NOMO-1 treated with DMSO at 0.1 percent for 48 hours (cell line): ENCODE measurements around the gene GSTM4.

ENCODE experiments used
- DNase-seq: peaks from one replicate; lab custom pipeline; 2025; ENCODE audit not compliant: unreplicated experiment; lab: John Stamatoyannopoulos, UW

The GSTM4 gene

DNA sequence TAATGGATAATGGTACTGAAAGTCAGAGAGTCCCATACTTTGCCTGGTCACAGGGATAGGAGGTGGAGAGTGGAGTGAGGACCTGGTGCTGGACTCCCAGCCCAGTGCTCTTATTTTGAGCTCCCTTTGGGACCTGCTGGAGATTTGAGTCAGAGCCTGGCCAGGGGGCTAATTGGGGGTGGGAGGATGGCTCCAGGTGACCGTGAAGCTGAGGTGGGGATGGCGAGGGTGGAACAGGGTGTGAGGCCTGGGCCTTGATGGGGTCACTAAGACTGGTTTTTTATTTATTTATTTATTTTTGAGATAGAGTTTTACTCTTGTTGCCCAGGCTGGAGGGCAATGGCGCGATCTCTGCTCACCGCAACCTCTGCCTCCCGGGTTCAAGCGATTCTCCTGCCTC is 18.5 kb upstream of the GSTM4 start:
- no peak for DNase-seq

DNA sequence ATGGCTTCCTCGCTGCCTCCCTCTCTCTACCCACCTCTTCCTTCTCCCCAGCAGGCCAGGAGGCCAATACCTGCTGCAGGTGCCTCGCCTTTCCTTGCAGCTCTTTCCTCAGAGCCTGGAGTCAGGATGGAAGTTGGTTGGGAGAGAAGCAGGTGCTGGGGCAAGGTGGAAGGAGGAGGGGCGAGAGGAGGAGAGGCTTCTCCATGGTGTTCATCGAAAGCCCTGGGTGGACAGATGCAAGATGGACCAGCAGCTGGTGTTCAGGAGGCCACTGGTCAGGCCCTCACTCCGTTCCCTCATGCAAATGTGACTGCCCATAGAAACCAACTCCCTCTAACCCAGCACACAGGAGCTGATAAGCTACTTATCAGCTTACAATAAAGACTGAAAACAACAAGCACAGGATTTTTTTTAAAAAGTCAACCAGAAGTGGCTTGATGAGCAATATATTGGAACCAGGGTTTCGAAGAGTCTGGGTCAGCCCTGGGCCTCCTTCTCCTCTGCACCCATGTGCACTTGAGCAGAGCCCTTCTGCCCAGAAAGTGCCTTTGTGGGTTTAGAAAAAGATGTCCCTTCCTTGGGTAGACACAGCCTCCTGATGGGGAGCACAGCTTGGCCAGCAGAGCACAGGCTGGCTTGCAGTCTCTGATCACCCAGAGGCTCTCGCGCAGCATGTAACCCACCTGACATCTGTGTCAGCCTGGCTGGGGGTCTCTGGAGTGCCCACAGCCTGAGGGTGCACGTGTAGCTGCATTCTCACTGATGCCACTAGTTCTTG is 16.6 kb upstream of the GSTM4 start:
- no peak for DNase-seq

DNA sequence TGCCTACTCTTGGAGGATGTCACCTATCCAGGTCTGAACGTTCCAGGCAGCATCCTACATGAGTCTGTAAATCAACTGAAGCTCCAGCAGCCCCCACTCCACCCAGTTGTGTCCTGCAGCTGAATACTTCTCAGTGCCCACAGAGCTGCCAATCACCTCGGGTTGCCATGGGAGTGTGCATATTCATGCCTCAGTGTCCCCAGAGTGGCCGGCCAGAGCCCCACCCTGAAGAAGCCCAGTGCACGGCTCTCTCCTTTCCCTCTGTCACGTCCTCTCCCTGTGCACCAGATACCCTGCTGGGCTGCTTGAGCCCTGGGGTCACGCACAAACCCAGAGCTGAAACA is 16.1 kb upstream of the GSTM4 start:
- no peak for DNase-seq

DNA sequence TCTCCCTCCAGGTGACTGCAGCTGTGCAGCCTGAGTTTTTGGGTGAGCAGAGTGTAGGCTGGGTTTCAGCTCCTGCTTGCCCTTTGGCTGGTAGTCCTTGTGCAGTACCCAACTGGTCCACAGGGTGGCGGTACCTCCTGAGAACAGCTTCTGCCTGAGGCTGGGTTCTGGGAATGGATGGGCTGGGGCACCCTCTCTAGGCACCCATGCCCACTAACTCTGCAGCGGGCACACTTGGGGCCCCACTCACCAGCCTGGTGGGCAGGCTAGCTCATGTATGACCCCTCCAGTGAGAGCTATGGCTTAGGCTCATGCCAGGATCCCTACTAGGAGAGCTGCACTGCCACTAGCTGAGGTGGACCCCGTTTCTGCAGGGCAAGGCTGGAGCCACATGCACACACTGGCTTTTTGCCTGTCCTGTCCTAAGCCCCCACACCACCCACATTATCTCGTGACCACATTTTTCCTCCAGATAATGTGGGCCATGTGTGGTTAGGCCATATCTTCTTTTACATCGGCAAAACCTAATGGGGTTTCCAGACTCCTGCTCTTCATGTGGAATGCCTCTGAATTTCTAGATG is 15.5 kb upstream of the GSTM4 start:
- peak; percentile 47 for DNase-seq

DNA sequence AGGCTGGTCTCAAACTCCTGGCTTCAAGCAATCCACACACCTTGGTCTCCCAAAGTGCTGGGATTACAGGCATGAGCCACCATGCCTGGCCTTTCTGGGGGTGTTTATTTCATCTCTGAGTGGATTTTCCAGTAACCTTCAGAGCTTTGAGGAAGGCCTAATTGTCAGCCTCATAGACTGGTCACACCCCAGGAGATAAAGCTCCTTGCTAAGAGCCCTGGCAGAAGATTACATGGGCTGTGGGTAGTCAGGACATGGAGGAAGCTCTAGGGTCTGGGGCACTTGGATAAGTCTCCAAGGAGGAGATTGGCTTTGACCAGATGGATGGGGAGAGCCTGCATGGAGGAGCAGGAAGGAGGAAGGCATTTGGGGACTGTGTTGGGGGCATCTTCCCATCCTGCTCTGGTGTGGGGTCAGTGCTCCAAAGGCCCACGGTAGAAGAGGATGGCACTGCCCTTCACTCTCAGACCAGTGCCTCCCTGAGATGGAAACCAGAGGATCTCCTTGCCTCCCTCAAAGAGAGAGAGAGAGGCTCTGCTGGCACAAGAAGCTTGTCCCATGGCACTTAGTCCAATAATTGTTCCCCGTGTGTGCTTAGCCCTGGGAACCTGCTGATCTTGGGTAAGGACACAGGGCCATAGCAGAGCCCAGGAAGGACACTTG is 14.7 kb upstream of the GSTM4 start:
- no peak for DNase-seq

DNA sequence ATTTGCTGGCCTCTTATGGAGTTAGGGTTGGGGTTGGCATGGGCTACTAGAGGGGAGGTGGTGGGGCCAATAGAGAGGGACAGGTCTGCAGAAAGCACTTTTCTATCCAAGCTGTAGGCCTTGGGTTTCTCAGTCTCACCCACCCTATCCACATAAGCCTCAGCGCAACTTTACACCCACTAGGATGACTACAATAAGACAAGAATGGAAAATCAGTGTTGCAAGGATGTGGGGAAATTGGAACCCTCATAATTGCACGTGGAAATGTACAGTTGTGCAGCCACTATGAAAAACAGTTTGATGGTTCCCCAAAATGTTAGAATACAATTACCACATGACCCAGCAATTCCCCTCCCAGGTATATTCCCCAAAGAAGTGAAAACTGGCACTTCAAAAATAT is 14.0 kb upstream of the GSTM4 start:
- no peak for DNase-seq

DNA sequence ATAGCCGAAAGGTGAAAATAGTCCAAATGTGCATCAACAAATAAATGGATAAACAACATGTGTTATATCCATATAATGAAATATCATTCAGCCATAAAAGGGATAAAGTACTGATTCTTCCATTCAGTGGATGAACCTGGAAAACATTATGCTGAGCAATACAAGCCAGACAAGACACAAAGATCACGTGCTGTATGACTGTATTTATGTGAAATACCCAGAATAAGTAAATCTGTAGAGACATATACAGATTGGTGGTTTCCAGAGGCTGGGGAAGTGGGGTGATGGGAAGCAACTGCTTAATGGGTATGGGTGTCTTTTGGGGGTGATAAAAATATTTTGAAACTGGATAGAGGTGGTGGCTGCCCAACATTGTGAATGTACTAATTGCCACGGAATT is 13.3 kb upstream of the GSTM4 start:
- DNase-seq, result no peak

DNA sequence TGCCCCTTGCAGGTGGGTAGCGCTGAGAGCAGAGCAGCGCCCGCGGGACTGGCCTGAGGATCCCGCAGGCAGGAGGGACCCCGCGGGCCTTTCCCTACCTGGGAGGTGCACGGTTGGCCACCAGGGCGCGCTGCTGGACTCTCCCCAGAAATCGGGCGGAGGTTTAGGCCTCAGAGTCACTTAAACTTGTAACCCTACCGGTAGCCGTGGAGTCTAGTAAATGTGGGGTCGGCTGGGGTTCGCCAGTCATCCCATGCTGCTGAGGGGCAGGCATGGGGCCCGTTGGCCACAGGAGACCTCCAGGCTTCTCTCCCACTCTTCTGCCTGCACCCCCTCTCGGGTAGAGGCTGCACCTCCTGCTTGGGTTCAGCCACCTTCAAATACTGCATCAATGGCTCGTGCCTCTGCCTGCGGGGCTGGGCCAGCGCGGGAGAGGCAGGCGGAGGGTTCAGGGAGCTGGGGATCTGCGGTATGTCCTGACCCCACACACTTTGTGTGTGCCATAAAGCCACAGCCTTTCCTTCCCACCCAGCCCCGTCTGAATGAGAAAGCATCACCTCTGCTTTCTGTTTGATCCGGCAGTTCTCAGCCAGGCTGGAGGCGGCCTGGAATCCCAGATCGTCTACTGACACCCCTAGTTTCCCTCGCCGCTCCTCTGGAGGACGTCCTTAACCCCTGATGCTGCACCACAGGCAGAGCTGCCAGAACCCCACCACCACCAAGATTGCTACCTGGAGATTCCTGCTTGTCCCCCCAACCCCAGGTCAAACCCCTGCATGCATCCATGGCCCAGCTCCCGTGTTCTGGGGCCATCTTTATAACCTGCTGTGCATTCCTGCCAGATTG is 12.3 kb upstream of the GSTM4 start:
- DNase-seq, result peak; percentile 72

DNA sequence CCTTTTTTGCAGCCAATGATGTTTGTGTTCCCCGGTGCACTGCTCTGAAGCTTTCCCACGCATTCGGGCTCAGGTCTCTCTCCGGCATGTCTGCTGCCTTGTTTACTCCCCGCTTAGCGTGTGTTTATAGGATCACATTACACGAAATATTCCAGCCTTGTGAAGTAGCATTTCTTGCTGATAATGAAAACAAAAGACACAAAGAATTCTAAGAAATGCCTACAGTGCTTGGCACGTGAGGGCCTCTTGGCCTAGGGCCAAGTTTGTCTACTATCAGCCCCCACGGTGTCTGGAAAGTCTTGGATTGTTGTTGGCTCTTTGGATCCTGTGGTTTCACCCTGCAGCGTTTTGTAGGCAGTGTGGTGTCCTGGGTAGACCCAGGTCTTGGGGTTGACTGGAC is 11.2 kb upstream of the GSTM4 start:
- DNase-seq, result no peak

DNA sequence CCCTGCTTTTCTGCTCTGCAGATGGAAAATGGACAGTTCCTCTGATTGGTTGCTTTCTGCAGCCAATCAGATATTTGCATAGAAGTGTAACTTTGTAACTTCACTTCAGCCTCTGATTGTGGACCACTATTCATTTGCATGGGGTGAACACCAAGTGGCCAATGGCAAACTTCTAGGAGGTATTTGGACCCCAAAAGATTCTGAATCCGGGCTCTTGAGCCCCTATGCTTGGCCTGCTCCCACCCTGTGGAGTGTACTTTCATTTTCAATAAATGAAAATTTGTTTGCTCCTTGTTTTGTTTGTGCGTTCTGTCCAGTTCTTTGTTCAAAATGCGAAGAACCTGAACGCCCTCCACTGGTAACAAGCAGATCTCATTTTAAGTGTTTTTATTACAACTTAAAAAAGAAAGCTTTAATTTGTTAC is 6.4 kb upstream of the GSTM4 start:
- DNase-seq, result no peak

DNA sequence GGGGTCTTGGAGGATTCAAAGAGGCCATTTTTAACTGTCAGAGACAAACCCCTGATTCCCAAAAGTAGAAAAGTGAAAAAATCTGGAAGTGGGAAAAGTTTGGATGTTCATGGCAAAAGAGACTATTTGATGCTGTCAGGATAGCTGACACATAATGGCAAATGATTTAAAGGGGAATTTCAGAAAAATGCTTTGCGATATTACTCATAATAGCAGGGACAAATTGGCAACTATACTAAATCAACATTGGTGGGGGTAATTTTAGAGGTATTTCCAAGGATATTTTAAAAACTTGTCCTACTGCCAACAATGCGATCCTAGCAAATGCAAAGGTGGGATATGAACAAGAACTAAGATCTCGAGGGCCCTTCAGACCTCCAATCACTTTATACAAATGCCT is 5.3 kb upstream of the GSTM4 start:
- no peak for DNase-seq

DNA sequence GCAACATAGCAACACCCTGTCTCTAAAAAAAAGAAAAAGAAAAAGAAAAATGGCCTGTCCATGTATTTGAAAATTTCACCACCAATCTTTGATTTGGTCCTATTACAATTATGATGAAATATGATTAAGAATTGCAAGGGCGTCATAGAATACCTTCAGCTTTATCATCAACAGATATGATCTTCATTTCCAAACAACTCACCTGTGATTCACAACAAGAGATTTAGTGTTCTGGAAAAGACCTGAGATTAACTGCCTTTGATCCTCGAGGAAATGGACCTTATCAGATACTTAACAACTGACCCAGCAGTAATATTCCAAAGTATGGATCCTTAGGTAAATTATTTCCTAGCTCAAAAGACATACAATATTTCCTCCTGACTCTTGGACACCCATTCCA is 3.5 kb upstream of the GSTM4 start:
- DNase-seq, result no peak

DNA sequence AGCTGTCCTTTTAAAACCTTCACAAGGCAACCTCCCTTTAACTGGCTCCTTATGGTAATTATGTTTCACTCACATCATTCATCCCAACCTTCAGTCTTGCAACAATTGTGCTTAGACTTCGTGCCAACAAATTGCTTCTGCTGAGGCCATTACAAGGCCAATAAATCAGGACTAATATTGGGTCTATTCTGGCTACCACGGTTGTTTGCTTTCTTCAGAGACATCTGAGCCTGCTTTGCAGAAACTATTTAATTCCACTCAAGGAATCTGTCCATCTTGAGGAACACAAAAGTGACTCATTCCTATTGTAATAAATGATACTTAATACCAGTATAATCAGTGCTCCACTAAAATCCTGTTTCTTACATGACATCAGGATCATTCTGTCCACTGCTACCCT is 2.6 kb upstream of the GSTM4 start:
- DNase-seq, result no peak

DNA sequence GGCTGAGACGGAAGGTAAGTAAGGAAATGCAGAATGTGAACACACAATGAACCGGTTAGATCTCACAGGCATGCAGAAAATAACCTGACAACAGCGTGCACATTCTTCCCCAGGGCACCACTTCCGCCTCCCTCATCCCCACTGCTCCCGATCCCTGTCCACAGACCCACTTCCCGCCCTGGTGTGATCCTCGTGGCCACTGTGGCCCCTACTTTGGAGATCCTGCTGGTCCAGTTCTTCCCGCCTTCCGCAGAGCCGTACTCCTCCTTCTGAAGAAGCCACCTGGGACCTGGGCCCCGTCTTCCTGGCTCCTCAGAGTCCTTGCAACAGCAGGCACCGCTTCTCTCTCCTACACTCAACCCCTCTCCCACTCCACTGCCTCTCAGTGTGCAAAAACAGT is 1.4 kb upstream of the GSTM4 start:
- no peak for DNase-seq

DNA sequence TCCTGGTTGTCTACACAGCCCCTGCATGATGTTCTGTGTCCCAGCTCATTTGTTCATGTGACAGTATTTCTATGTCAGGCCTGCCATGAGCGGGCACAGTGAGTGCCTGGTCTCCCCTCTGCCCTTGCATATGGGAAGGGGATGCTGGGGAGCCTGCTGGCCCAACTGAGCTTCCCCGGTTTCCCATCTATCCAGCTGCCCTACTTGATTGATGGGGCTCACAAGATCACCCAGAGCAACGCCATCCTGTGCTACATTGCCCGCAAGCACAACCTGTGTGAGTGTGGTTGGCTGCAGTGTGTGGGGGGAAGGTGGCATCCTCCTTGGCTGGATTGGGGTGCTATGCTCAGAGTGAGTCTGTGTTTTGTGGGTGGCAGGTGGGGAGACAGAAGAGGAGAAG is 1.5 kb downstream of the GSTM4 start:
- DNase-seq, result no peak

DNA sequence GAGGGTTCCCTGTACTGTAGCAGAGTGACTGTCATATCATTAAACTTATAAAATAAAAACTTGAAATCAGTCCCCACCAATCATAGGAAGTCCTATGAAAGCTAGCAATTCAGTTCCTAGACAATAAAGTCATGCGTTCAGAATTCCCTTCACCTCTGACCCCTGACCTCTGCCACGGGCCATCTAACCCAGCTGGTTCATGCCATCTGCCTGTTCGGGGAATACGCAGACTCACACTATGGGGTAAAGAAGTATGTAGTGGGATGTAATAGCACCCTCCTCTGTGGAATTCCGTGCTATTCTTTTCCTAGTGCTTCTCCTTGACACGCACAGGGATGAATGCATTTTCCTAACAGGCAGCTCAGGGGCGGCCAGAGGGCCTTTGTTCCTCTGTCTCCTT is 2.1 kb downstream of the GSTM4 start:
- DNase-seq, result no peak

DNA sequence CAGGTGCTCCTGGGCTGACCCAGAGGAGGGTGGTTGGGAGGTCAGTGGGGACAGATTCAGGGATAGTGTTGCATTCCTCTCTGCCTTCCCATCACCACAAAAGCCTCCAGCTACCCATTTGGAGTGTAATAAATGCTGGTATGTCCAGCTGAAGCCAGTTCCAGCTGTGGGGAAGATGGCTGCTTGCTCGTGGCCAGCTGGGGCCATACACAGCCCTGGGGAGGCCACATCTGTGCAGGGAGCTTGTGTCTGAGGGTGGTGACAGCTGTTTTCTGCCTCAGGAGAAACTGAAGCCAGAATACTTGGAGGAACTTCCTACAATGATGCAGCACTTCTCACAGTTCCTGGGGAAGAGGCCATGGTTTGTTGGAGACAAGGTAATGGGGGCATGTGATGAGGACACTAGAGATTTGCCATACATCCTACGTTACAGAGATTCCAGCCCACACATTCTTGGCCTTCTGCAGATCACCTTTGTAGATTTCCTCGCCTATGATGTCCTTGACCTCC is 2.7 kb downstream of the GSTM4 start:
- no peak for DNase-seq

DNA sequence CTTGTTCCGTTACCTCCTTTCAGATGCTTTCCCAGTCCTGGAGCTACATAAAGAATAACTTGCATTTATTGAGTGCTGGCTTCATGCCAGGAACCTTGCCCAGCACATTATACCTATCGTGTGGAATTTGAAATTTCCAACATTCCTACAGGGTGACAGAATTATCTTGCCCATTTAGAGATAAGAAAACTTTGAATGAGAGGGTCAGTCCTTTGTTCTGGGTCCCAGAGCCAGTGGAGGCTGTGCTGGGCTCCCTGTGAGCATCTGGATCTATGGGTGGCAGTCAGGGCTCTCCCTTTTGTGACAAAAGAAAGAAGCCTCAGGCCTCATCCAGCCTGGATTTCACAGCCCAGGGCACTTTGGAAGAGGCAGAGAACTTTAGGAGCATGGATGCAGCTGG is 3.2 kb downstream of the GSTM4 start:
- no peak for DNase-seq

DNA sequence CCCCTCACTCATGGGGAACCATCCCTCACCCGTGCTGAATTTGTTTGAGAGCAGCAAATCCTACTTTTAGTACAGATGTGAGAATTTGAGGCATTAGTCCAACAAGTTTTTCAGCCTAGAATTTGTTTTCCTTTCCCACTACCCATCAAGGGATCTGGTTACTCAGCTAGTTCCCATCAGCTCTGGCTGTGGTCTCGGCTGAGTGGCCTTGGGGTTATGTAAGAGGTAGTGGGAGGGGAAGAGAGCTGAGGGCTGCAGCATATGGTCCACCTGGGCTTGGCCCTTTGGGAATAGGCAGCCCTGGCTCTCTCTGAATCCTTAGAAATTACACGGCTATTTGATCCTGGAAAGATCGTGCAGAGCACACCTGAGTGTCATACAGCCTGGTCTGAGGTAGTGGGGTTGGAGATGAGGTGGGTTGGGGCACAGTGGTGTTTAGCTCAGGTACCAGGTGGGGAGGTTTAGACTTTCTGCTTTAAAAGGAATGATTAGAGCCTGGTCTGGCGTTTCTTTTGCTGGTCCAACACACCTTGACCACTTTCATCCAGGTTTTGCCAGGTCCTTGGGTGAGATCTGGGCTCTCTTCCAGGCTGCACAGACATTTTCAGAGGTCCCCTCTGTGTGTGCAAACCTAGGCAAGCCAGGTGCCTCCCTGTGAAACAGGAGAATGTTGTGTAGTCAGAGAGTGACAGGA is 4.2 kb downstream of the GSTM4 start:
- peak; percentile 20 for DNase-seq

DNA sequence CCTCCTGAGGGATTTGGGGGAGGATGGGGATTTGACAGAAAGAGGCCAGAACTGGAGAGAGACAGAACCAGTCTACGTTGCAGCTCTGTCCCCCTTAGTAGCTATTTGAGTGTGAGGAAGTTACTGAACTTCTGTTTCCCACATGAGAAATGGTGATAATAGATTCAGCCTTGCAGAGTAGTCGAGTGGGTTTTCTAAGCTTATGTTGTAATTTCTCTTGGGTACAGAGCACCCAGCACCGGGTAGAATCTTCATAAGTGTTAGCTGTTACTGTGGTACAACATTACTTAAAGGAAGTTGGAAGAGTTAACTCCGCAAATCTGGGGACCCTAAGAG is 4.8 kb downstream of the GSTM4 start:
- DNase-seq, result peak; percentile 28

DNA sequence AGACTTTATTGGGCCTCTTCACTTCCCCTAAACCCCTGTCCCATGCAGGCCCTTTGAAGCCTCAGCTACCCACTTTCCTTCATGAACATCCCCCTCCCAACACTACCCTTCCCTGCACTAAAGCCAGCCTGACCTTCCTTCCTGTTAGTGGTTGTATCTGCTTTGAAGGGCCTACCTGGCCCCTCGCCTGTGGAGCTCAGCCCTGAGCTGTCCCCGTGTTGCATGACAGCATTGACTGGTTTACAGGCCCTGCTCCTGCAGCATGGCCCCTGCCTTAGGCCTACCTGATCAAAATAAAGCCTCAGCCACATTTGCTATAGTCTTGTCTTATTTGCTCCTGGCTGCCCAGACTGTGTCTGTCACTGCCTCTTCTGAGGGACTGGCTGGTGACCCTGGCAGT is 5.5 kb downstream of the GSTM4 start:
- no peak for DNase-seq
